NCI-H2227 treated with DMSO at 0.1 percent for 48 hours (cell line): ENCODE data around the gene MUSK.
"Not testable (repeated sequence)": the region's sequence is repeated elsewhere in the genome, so short reads cannot be mapped to it uniquely, and the experiment has no call there.

ENCODE experiments used
- DNase-seq: peaks from one replicate; lab custom pipeline; 2025; lab: John Stamatoyannopoulos, UW

Gene MUSK

GRCh38 chr9:110763568-110763967, 95.0 kb downstream of the MUSK start:
- DNase-seq = no peak

- no peak for DNase-seq
Observed at GRCh38 chr9:110764006-110764405, 95.4 kb downstream of the MUSK start.

- DNase-seq = no peak
Observed at GRCh38 chr9:110765926-110766325, 97.3 kb downstream of the MUSK start.

GRCh38 chr9:110767559-110768063, 99.0 kb downstream of the MUSK start:
- DNase-seq = no peak

GRCh38 chr9:110768886-110769285, 100.3 kb downstream of the MUSK start:
- no peak for DNase-seq

GRCh38 chr9:110769667-110770066, 101.1 kb downstream of the MUSK start:
- DNase-seq = no peak

GRCh38 chr9:110775724-110776123, 107.1 kb downstream of the MUSK start:
- no peak for DNase-seq

- no peak for DNase-seq
Observed at GRCh38 chr9:110776221-110776620, 107.6 kb downstream of the MUSK start.

- DNase-seq = no peak
Observed at GRCh38 chr9:110777196-110777875, 108.7 kb downstream of the MUSK start.

GRCh38 chr9:110777876-110778215, 109.3 kb downstream of the MUSK start:
- DNase-seq = no peak

GRCh38 chr9:110782701-110783100, 114.1 kb downstream of the MUSK start:
- no peak for DNase-seq

GRCh38 chr9:110784309-110784708, 115.7 kb downstream of the MUSK start:
- no peak for DNase-seq

GRCh38 chr9:110785166-110785565, 116.6 kb downstream of the MUSK start:
- no peak for DNase-seq

GRCh38 chr9:110788396-110788795, 119.8 kb downstream of the MUSK start:
- DNase-seq = not testable (repeated sequence)

- no peak for DNase-seq
Observed at GRCh38 chr9:110788871-110789270, 120.3 kb downstream of the MUSK start.

GRCh38 chr9:110797611-110798010, 129.0 kb downstream of the MUSK start:
- DNase-seq = no peak

GRCh38 chr9:110799396-110799795, 130.8 kb downstream of the MUSK start:
- no peak for DNase-seq

- DNase-seq = no peak
Observed at GRCh38 chr9:110801426-110801825, 132.8 kb downstream of the MUSK start.

GRCh38 chr9:110802416-110803035, 133.9 kb downstream of the MUSK start:
- no peak for DNase-seq

- DNase-seq = no peak
Observed at GRCh38 chr9:110807956-110808598, 139.5 kb downstream of the MUSK start.

- no peak for DNase-seq
Observed at GRCh38 chr9:110808599-110808980, 140.0 kb downstream of the MUSK start.

GRCh38 chr9:110809038-110809595, 140.5 kb downstream of the MUSK start:
- no peak for DNase-seq
